Neural progenitor cell (in vitro differentiated cells): ENCODE measurements around the gene GALNT7.

Experiments
- EZH2 ChIP-seq: fragments of 200-600 bp; sonication (generic); IDR thresholded peaks from 2 replicates; pipeline ENCODE4 v1.6.1; 2017; ENCODE audit warnings: antibody characterized with exemption, mild to moderate bottlenecking, moderate library complexity
- EZH2phosphoT487 ChIP-seq: fragments of 200-600 bp; sonication (generic); IDR thresholded peaks from 2 replicates; pipeline ENCODE4 v1.6.1; 2017; ENCODE audit warnings: antibody characterized with exemption
- TF ChIP-seq, protein P1 (sequence below): fragments of 200-600 bp; sonication (generic); IDR thresholded peaks from 2 replicates; pipeline ENCODE4 v1.5.1; 2017; ENCODE audit warnings: antibody characterized with exemption, mild to moderate bottlenecking

DNA sequence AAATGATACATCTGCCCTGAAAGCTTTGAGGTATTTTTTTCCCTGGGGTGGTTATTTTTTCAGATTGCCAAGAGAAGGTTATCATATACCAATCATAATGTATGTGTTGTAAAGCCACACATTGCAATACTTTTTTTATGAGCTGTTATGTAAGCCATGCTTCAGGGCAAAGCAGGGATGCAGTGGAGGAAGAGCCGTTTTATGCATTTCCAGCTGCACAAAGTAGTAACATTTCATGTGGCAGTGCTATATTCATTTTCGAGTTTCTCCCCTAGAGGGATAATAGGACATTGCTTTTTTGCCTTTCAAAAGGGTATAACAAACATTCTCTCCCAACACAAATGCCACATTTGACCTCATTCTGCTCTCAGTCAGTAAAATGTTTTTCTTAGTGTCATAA lies 68.5 kb downstream of the GALNT7 start:
- TF ChIP-seq, protein P1, sequence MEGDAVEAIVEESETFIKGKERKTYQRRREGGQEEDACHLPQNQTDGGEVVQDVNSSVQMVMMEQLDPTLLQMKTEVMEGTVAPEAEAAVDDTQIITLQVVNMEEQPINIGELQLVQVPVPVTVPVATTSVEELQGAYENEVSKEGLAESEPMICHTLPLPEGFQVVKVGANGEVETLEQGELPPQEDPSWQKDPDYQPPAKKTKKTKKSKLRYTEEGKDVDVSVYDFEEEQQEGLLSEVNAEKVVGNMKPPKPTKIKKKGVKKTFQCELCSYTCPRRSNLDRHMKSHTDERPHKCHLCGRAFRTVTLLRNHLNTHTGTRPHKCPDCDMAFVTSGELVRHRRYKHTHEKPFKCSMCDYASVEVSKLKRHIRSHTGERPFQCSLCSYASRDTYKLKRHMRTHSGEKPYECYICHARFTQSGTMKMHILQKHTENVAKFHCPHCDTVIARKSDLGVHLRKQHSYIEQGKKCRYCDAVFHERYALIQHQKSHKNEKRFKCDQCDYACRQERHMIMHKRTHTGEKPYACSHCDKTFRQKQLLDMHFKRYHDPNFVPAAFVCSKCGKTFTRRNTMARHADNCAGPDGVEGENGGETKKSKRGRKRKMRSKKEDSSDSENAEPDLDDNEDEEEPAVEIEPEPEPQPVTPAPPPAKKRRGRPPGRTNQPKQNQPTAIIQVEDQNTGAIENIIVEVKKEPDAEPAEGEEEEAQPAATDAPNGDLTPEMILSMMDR, result no peak
- TF ChIP-seq EZH2, result no peak
- TF ChIP-seq EZH2phosphoT487, result no peak
